Activated naive CD4-positive, alpha-beta T cell treated with anti-CD3 and anti-CD28 coated beads, Interleukin-2, amount 50 U/mL, for 24 hours (primary cell): ENCODE results near the gene BLOC1S5.
A peak's percentile ranks its signal among the peaks of the same experiment; 100 is the strongest.
"Not testable (repeated sequence)": the region's sequence is repeated elsewhere in the genome, so short reads cannot be mapped to it uniquely, and the experiment has no call there.

Source experiments
- H3K27ac Mint-ChIP-seq: one replicate; pipeline ENCODE4 v1.8.0; 2021; ENCODE audit warnings: mild to moderate bottlenecking, mixed read lengths
- H3K27me3 Mint-ChIP-seq: one replicate; pipeline ENCODE4 v1.8.0; 2021; ENCODE audit warnings: mixed read lengths
- H3K36me3 Mint-ChIP-seq: one replicate; pipeline ENCODE4 v1.8.0; 2021; ENCODE audit warnings: mixed read lengths
- H3K4me1 Mint-ChIP-seq: one replicate; pipeline ENCODE4 v1.8.0; 2021; ENCODE audit warnings: mixed read lengths
- H3K4me3 Mint-ChIP-seq: one replicate; pipeline ENCODE4 v1.8.0; 2021; ENCODE audit warnings: mild to moderate bottlenecking, mixed read lengths
- H3K9me3 Mint-ChIP-seq: one replicate; pipeline ENCODE4 v1.8.0; 2021; ENCODE audit warnings: mixed read lengths

Gene BLOC1S5

GRCh38 chr6:8066108-8066507, 1.9 kb upstream of the BLOC1S5 start:
- Mint-ChIP-seq H3K27me3 (no peaks in the 10 kb centered on the region), H3K4me1 (peaks cover 27% of the 10 kb centered on the region), H3K9me3 (no peaks in the 10 kb centered on the region), H3K36me3 (peaks cover 6% of the 10 kb centered on the region), H3K27ac (peak overlapping the region; percentile 67), H3K4me3 (no peak overlapping the region)

GRCh38 chr6:8065519-8065911, 1.3 kb upstream of the BLOC1S5 start:
- Mint-ChIP-seq H3K4me3 (peak overlapping the region; percentile 96), H3K27ac (peak overlapping the region; percentile 95), H3K9me3 (no peaks in the 10 kb centered on the region), H3K4me1 (peaks cover 27% of the 10 kb centered on the region), H3K27me3 (no peaks in the 10 kb centered on the region), H3K36me3 (peaks cover 6% of the 10 kb centered on the region)

- H3K4me3 Mint-ChIP-seq = peak overlapping the region; percentile 96
- H3K4me1 Mint-ChIP-seq = peaks cover 31% of the 10 kb centered on the region
- peak overlapping the region; percentile 95 for H3K27ac Mint-ChIP-seq
- no peaks in the 10 kb centered on the region for H3K27me3 Mint-ChIP-seq
- H3K36me3 Mint-ChIP-seq = peaks cover 12% of the 10 kb centered on the region
- H3K9me3 Mint-ChIP-seq = no peaks in the 10 kb centered on the region
These were observed 689 bp upstream of the BLOC1S5 start for GRCh38 chr6:8064638-8065518.

- H3K4me3 Mint-ChIP-seq = no peak overlapping the region
- H3K36me3 Mint-ChIP-seq = peaks cover 14% of the 10 kb centered on the region
- H3K4me1 Mint-ChIP-seq = peaks cover 36% of the 10 kb centered on the region
- no peaks in the 10 kb centered on the region for H3K27me3 Mint-ChIP-seq
- H3K27ac Mint-ChIP-seq = no peak overlapping the region
- no peaks in the 10 kb centered on the region for H3K9me3 Mint-ChIP-seq
These were observed 2.5 kb downstream of the BLOC1S5 start for GRCh38 chr6:8061736-8062135.

GRCh38 chr6:8060346-8060745, 3.8 kb downstream of the BLOC1S5 start:
- Mint-ChIP-seq H3K27ac (peak overlapping the region; percentile 3), H3K36me3 (peaks cover 17% of the 10 kb centered on the region), H3K27me3 (no peaks in the 10 kb centered on the region), H3K9me3 (no peaks in the 10 kb centered on the region), H3K4me3 (no peak overlapping the region), H3K4me1 (peaks cover 28% of the 10 kb centered on the region)

GRCh38 chr6:8059129-8059528, 5.1 kb downstream of the BLOC1S5 start:
- peaks cover 20% of the 10 kb centered on the region for H3K4me1 Mint-ChIP-seq

GRCh38 chr6:8057793-8058192, 6.4 kb downstream of the BLOC1S5 start:
- no peaks in the 10 kb centered on the region for H3K27me3 Mint-ChIP-seq
- peaks cover 17% of the 10 kb centered on the region for H3K4me1 Mint-ChIP-seq
- no peak overlapping the region for H3K4me3 Mint-ChIP-seq

More at GRCh38 chr6:8059129-8059528, 5.1 kb downstream of the BLOC1S5 start:
- no peak overlapping the region for H3K4me3 Mint-ChIP-seq
- H3K36me3 Mint-ChIP-seq = peaks cover 18% of the 10 kb centered on the region
- H3K27me3 Mint-ChIP-seq = no peaks in the 10 kb centered on the region
- H3K27ac Mint-ChIP-seq = no peak overlapping the region
- H3K9me3 Mint-ChIP-seq = no peaks in the 10 kb centered on the region

GRCh38 chr6:8057263-8057662, 6.9 kb downstream of the BLOC1S5 start:
- Mint-ChIP-seq H3K36me3 (peaks cover 20% of the 10 kb centered on the region), H3K4me3 (no peak overlapping the region), H3K27ac (no peak overlapping the region), H3K9me3 (no peaks in the 10 kb centered on the region), H3K4me1 (peaks cover 13% of the 10 kb centered on the region), H3K27me3 (no peaks in the 10 kb centered on the region)

More at GRCh38 chr6:8057793-8058192, 6.4 kb downstream of the BLOC1S5 start:
- Mint-ChIP-seq H3K36me3 (peaks cover 21% of the 10 kb centered on the region), H3K9me3 (no peaks in the 10 kb centered on the region), H3K27ac (peak overlapping the region; percentile 51)

GRCh38 chr6:8054276-8054675, 9.9 kb downstream of the BLOC1S5 start:
- peaks cover 12% of the 10 kb centered on the region for H3K4me1 Mint-ChIP-seq
- H3K27me3 Mint-ChIP-seq = no peaks in the 10 kb centered on the region
- no peak overlapping the region for H3K4me3 Mint-ChIP-seq
- H3K9me3 Mint-ChIP-seq = no peaks in the 10 kb centered on the region
- H3K36me3 Mint-ChIP-seq = peaks cover 17% of the 10 kb centered on the region
- H3K27ac Mint-ChIP-seq = no peak overlapping the region

- Mint-ChIP-seq H3K4me1 (peaks cover 14% of the 10 kb centered on the region), H3K27ac (no peak overlapping the region), H3K4me3 (no peak overlapping the region), H3K36me3 (peaks cover 33% of the 10 kb centered on the region), H3K27me3 (no peaks in the 10 kb centered on the region), H3K9me3 (peaks cover 7% of the 10 kb centered on the region)
These were observed 16.5 kb downstream of the BLOC1S5 start for GRCh38 chr6:8047541-8048292.

GRCh38 chr6:8045769-8046168, 18.4 kb downstream of the BLOC1S5 start:
- H3K36me3 Mint-ChIP-seq = peaks cover 36% of the 10 kb centered on the region
- not testable (repeated sequence) for H3K27me3 Mint-ChIP-seq, H3K27ac Mint-ChIP-seq, H3K4me3 Mint-ChIP-seq, H3K9me3 Mint-ChIP-seq
- peaks cover 10% of the 10 kb centered on the region for H3K4me1 Mint-ChIP-seq

GRCh38 chr6:8043221-8043620, 21.0 kb downstream of the BLOC1S5 start:
- Mint-ChIP-seq H3K27ac (no peak overlapping the region), H3K4me3 (no peak overlapping the region), H3K27me3 (no peaks in the 10 kb centered on the region), H3K9me3 (peaks cover 7% of the 10 kb centered on the region), H3K36me3 (peaks cover 46% of the 10 kb centered on the region), H3K4me1 (peaks cover 10% of the 10 kb centered on the region)

GRCh38 chr6:8041913-8042583, 22.1 kb downstream of the BLOC1S5 start:
- Mint-ChIP-seq H3K36me3 (peaks cover 46% of the 10 kb centered on the region), H3K27me3 (no peaks in the 10 kb centered on the region), H3K9me3 (peaks cover 7% of the 10 kb centered on the region), H3K27ac (no peak overlapping the region), H3K4me3 (no peak overlapping the region), H3K4me1 (peaks cover 15% of the 10 kb centered on the region)

- H3K27me3 Mint-ChIP-seq = not testable (repeated sequence)
- peaks cover 43% of the 10 kb centered on the region for H3K36me3 Mint-ChIP-seq
These were observed 30.1 kb downstream of the BLOC1S5 start for GRCh38 chr6:8034107-8034506.

GRCh38 chr6:8030920-8031319, 33.3 kb downstream of the BLOC1S5 start:
- Mint-ChIP-seq H3K4me3 (no peak overlapping the region), H3K4me1 (peaks cover 60% of the 10 kb centered on the region), H3K27me3 (no peaks in the 10 kb centered on the region), H3K36me3 (peaks cover 28% of the 10 kb centered on the region), H3K9me3 (no peaks in the 10 kb centered on the region), H3K27ac (peak overlapping the region; percentile 14)

More at GRCh38 chr6:8034107-8034506, 30.1 kb downstream of the BLOC1S5 start:
- not testable (repeated sequence) for H3K4me3 Mint-ChIP-seq, H3K9me3 Mint-ChIP-seq, H3K27ac Mint-ChIP-seq
- H3K4me1 Mint-ChIP-seq = peaks cover 67% of the 10 kb centered on the region
